HEK293 (cell line): ENCODE results near the gene TTC32.

Experiments
- CTCF ChIA-PET: fragments of 350-600 bp; formaldehyde crosslinking; extraction: SDS; loops from one replicate; lab custom pipeline; 2021; ENCODE audit warnings: antibody characterized with exemption; lab: Yijun Ruan, JAX
- POLR2A ChIA-PET: fragments of 300-600 bp; formaldehyde crosslinking; extraction: SDS; loops from one replicate; lab custom pipeline; 2020; ENCODE audit warnings: antibody characterized with exemption, inconsistent platforms; lab: Yijun Ruan, JAX
- H3K27ac ChIP-seq: fragments of 200-500 bp; sonication (Bioruptor generic); 2 replicates; pipeline ENCODE4 v1.5.1; 2014; ENCODE audit warnings: low read depth, low read length, control low read depth, inconsistent platforms; ENCODE audit errors: extremely low read depth
- H3K36me3 ChIP-seq, 2 experiments: fragments of 200-500 bp in 1 of 2; sonication (Bioruptor generic) in 1 of 2; 1 replicate in 1 of 2; 2 replicates in 1 of 2; pipeline ENCODE4 v1.5.1; 2014 to 2017; ENCODE audit warnings: inconsistent platforms in 2 of 2, low read length in 2 of 2; ENCODE audit not compliant: control insufficient read depth in 2 of 2, insufficient read depth in 1 of 2
- H3K4me1 ChIP-seq: fragments of 200-500 bp; sonication (Bioruptor generic); 2 replicates; pipeline ENCODE4 v1.5.1; 2014; ENCODE audit warnings: mild to moderate bottlenecking, low read length, inconsistent platforms; ENCODE audit not compliant: control insufficient read depth, insufficient read depth
- H3K4me3 ChIP-seq: 2 replicates; pipeline ENCODE4 v1.5.1; 2011; ENCODE audit warnings: low read depth, mild to moderate bottlenecking, control low read depth, low read length, moderate library complexity
- H3K9me3 ChIP-seq: fragments of 200-500 bp; sonication (Bioruptor generic); 2 replicates; pipeline ENCODE4 v1.5.1; 2014; ENCODE audit warnings: low read depth, low read length, inconsistent platforms; ENCODE audit not compliant: control insufficient read depth, insufficient read depth
- EGR2 ChIP-seq: fragments of 450-650 bp; formaldehyde crosslinking; IDR thresholded peaks from 2 replicates; pipeline ENCODE4 v1.5.1; 2016; ENCODE audit warnings: low read depth, missing biosample characterization, missing genetic modification characterization
- KLF8 ChIP-seq: fragments of 450-650 bp; formaldehyde crosslinking; IDR thresholded peaks from 2 replicates; pipeline ENCODE4 v1.5.1; 2016; ENCODE audit warnings: missing biosample characterization, missing genetic modification characterization
- PATZ1 ChIP-seq: fragments of 450-650 bp; formaldehyde crosslinking; IDR thresholded peaks from 2 replicates; pipeline ENCODE4 v1.5.1; 2016; ENCODE audit warnings: missing biosample characterization, missing genetic modification characterization
- PRDM6 ChIP-seq: fragments of 450-650 bp; formaldehyde crosslinking; IDR thresholded peaks from 2 replicates; pipeline ENCODE4 v1.5.1; 2017; ENCODE audit warnings: missing biosample characterization, missing genetic modification characterization
- SP2 ChIP-seq: fragments of 450-650 bp; formaldehyde crosslinking; IDR thresholded peaks from 2 replicates; pipeline ENCODE4 v1.5.1; 2016; ENCODE audit warnings: missing biosample characterization, missing genetic modification characterization
- ZBTB6 ChIP-seq: fragments of 450-650 bp; formaldehyde crosslinking; IDR thresholded peaks from 2 replicates; pipeline ENCODE4 v1.5.1; 2017; ENCODE audit warnings: missing biosample characterization, missing genetic modification characterization
- ZFP37 ChIP-seq: fragments of 450-650 bp; formaldehyde crosslinking; IDR thresholded peaks from 2 replicates; pipeline ENCODE4 v1.5.1; 2016; ENCODE audit warnings: missing biosample characterization, missing genetic modification characterization
- ZNF112 ChIP-seq: fragments of 450-650 bp; formaldehyde crosslinking; IDR thresholded peaks from 2 replicates; pipeline ENCODE4 v1.5.0; 2017; ENCODE audit warnings: missing biosample characterization, missing genetic modification characterization
- ZNF148 ChIP-seq: fragments of 450-650 bp; formaldehyde crosslinking; IDR thresholded peaks from 2 replicates; pipeline ENCODE4 v1.5.0; 2017; ENCODE audit warnings: missing biosample characterization, missing genetic modification characterization, borderline replicate concordance
- ZNF16 ChIP-seq: fragments of 450-650 bp; formaldehyde crosslinking; IDR thresholded peaks from 2 replicates; pipeline ENCODE4 v1.5.1; 2016; ENCODE audit warnings: low read depth, missing biosample characterization, missing genetic modification characterization
- ZNF248 ChIP-seq: fragments of 450-650 bp; formaldehyde crosslinking; IDR thresholded peaks from 2 replicates; pipeline ENCODE4 v1.5.1; 2017; ENCODE audit warnings: missing biosample characterization, missing genetic modification characterization
- ZNF416 ChIP-seq: fragments of 450-650 bp; formaldehyde crosslinking; IDR thresholded peaks from 2 replicates; pipeline ENCODE4 v1.5.1; 2016; ENCODE audit warnings: missing biosample characterization, missing genetic modification characterization
- ZNF473 ChIP-seq: fragments of 450-650 bp; formaldehyde crosslinking; IDR thresholded peaks from 2 replicates; pipeline ENCODE4 v1.5.1; 2017; ENCODE audit warnings: missing biosample characterization, missing genetic modification characterization
- ZNF513 ChIP-seq: fragments of 450-650 bp; IDR thresholded peaks from 2 replicates; pipeline ENCODE4 v1.5.1; 2018; ENCODE audit warnings: missing biosample characterization, missing genetic modification characterization
- ZNF549 ChIP-seq: fragments of 450-650 bp; IDR thresholded peaks from 2 replicates; pipeline ENCODE4 v1.5.1; 2018; ENCODE audit warnings: missing biosample characterization, missing genetic modification characterization, mild to moderate bottlenecking, inconsistent platforms, moderate library complexity
- ZNF610 ChIP-seq: fragments of 450-650 bp; formaldehyde crosslinking; IDR thresholded peaks from 2 replicates; pipeline ENCODE4 v1.5.1; 2016; ENCODE audit warnings: missing biosample characterization, missing genetic modification characterization, borderline replicate concordance
- ZNF623 ChIP-seq: fragments of 450-650 bp; formaldehyde crosslinking; IDR thresholded peaks from 2 replicates; pipeline ENCODE4 v1.5.1; 2016; ENCODE audit warnings: missing biosample characterization, missing genetic modification characterization
- ZNF670 ChIP-seq: fragments of 450-650 bp; formaldehyde crosslinking; IDR thresholded peaks from 2 replicates; pipeline ENCODE4 v1.5.1; 2016; ENCODE audit warnings: missing biosample characterization, missing genetic modification characterization, low read depth
- ZNF776 ChIP-seq: fragments of 450-650 bp; formaldehyde crosslinking; IDR thresholded peaks from 2 replicates; pipeline ENCODE4 v1.5.0; 2017; ENCODE audit warnings: missing biosample characterization, missing genetic modification characterization, borderline replicate concordance
- ZNF785 ChIP-seq: fragments of 450-650 bp; formaldehyde crosslinking; IDR thresholded peaks from 2 replicates; pipeline ENCODE4 v1.5.1; 2016; ENCODE audit warnings: missing biosample characterization, missing genetic modification characterization
- ZXDB ChIP-seq: fragments of 450-650 bp; formaldehyde crosslinking; IDR thresholded peaks from 2 replicates; pipeline ENCODE4 v1.5.1; 2016; ENCODE audit warnings: missing biosample characterization, missing genetic modification characterization

TTC32 gene

GRCh38 chr2:19885791-19886190 lies 16.0 kb downstream of the TTC32 start (continued):
- TF ChIP-seq PATZ1 (no peak), ZNF112 (tag by site-specific recombination) (no peak), ZNF623 (tag by site-specific recombination) (no peak), ZNF473 (tag by site-specific recombination) (no peak), ZNF610 (tag by site-specific recombination) (no peak), ZNF670 (tag by site-specific recombination) (no peak), KLF8 (tag by site-specific recombination) (no peak), ZNF416 (tag by site-specific recombination) (no peak)

- TF ChIP-seq ZNF16 (tag by site-specific recombination) (no peak), ZNF148 (tag by site-specific recombination) (no peak), ZNF785 (no peak), PRDM6 (tag by site-specific recombination) (no peak), SP2 (tag by site-specific recombination) (no peak), ZNF112 (tag by site-specific recombination) (no peak)
- POLR2A ChIA-PET: no interaction called here
- Histone ChIP-seq H3K27ac (no peak overlapping the region), H3K9me3 (no peaks in the 10 kb centered on the region), H3K4me1 (no peaks in the 10 kb centered on the region), H3K36me3 (no peaks in the 10 kb centered on the region), H3K4me3 (no peak overlapping the region)
- CTCF ChIA-PET: interaction anchor here (0.6 kb wide), 1 partner anchor 40 kb away, joined by 3 read pairs; no protein-coding TSS in a partner anchor
Measured at GRCh38 chr2:19883971-19884720, 17.6 kb downstream of the TTC32 start.

- Histone ChIP-seq H3K4me1 (no peaks in the 10 kb centered on the region), H3K4me3 (no peak overlapping the region), H3K36me3 (no peaks in the 10 kb centered on the region), H3K27ac (no peak overlapping the region), H3K9me3 (no peaks in the 10 kb centered on the region)
- TF ChIP-seq ZNF776 (tag by site-specific recombination): no peak
- no peak for TF ChIP-seq ZFP37 (tag by site-specific recombination)
- TF ChIP-seq ZNF248 (tag by site-specific recombination): no peak
- TF ChIP-seq EGR2 (tag by site-specific recombination): no peak
- TF ChIP-seq ZBTB6 (tag by site-specific recombination): no peak
- TF ChIP-seq ZNF549: no peak
- no peak for TF ChIP-seq ZNF513 (tag by site-specific recombination)
- TF ChIP-seq ZXDB (tag by site-specific recombination): no peak
- TF ChIP-seq KLF8 (tag by site-specific recombination): no peak
- ChIA-PET CTCF (interaction anchor here (0.6 kb wide), 1 partner anchor 40 kb away, joined by 3 read pairs; no protein-coding TSS in a partner anchor), POLR2A (no interaction called here)
Measured at GRCh38 chr2:19883486-19883885, 18.3 kb downstream of the TTC32 start.
